Panc1 (cell line): ENCODE measurements around the gene FDPS. TPM values are rescaled to one million over a fixed set of nuclear protein-coding genes. Genes with fewer than 3 reads are reported as not detected.

ENCODE experiments used
- ATAC-seq: fragments of 200-7000 bp; cut with Tn5 transposase; 2 replicates; pipeline ENCODE4 v1.9.1; 2020; ENCODE audit warnings: mild to moderate bottlenecking, moderate library complexity
- BruUV-seq: library from RNA; stranded (reverse); fragments of 400-500 nt; replicated peaks from 2 replicates; lab custom pipeline; 2021; lab: Mats Ljungman, UMichigan
- CTCF ChIA-PET: fragments of 300-600 bp; sonication (Branson Sonifier 250); formaldehyde crosslinking; loops from one replicate; lab custom pipeline; 2022; ENCODE audit warnings: antibody characterized with exemption; lab: Charles Lee
- POLR2A ChIA-PET: fragments of 300-600 bp; sonication (Branson Sonifier 250); formaldehyde crosslinking; loops from one replicate; lab custom pipeline; 2022; ENCODE audit warnings: antibody characterized with exemption; lab: Charles Lee
- DNase-seq: peaks from one replicate; pipeline ENCODE4 v3.0.0-alpha.2; 2010; ENCODE audit warnings: low read depth, low spot score
- H3K27ac ChIP-seq: 2 replicates; pipeline ENCODE4 v1.5.1; 2011; ENCODE audit warnings: mild to moderate bottlenecking, low read length, inconsistent platforms
- H3K27me3 ChIP-seq: fragments of 200-500 bp; sonication (Bioruptor generic); 2 replicates; pipeline ENCODE4 v1.6.0; 2014; ENCODE audit warnings: low read length, inconsistent platforms; ENCODE audit not compliant: control insufficient read depth, insufficient read depth
- H3K36me3 ChIP-seq: fragments of 200-500 bp; sonication (Bioruptor generic); 2 replicates; pipeline ENCODE4 v1.5.1; 2014; ENCODE audit warnings: inconsistent platforms, mild to moderate bottlenecking, low read length, moderate library complexity; ENCODE audit not compliant: control insufficient read depth, insufficient read depth
- H3K4me1 ChIP-seq: 2 replicates; pipeline ENCODE4 v1.5.1; 2011; ENCODE audit warnings: inconsistent platforms, mild to moderate bottlenecking, low read length, moderate library complexity; ENCODE audit not compliant: control insufficient read depth, insufficient read depth
- H3K4me3 ChIP-seq, 2 experiments: 2 replicates each; pipeline ENCODE4 v1.5.1; 2011 to 2012; ENCODE audit warnings: low read depth in 2 of 2, low read length in 2 of 2, mild to moderate bottlenecking in 2 of 2, inconsistent platforms in 1 of 2, moderate library complexity in 1 of 2
- H3K9me3 ChIP-seq: fragments of 200-500 bp; sonication (Bioruptor generic); 2 replicates; pipeline ENCODE4 v1.5.1; 2014; ENCODE audit warnings: low read depth, mild to moderate bottlenecking, inconsistent platforms, low read length, moderate library complexity; ENCODE audit not compliant: control insufficient read depth, insufficient read depth
- POLR2AphosphoS5 ChIP-seq: IDR thresholded peaks from 2 replicates; pipeline ENCODE4 v1.6.1; 2012; ENCODE audit warnings: mild to moderate bottlenecking, low read depth, low read length, moderate library complexity
- SIN3A ChIP-seq: IDR thresholded peaks from 2 replicates; pipeline ENCODE4 v1.6.1; 2012; ENCODE audit warnings: low read depth, mild to moderate bottlenecking, low read length, moderate library complexity, borderline replicate concordance; ENCODE audit not compliant: insufficient read depth
- TCF7L2 ChIP-seq: IDR thresholded peaks from 2 replicates; pipeline ENCODE4 v1.6.1; 2011; ENCODE audit warnings: mild to moderate bottlenecking, low read depth, low read length, inconsistent platforms
- in situ Hi-C: cut with HindIII; loops from 2 replicates; pipeline ENCODE4 v1.10.0; 2016; ENCODE audit warnings: low sequenced_read_pairs, low pct_unique_long_range_greater_than_20kb
- intact Hi-C: fragments of 100-400 bp; cut with micrococcal nuclease; formaldehyde crosslinking; loops from one replicate; pipeline ENCODE4 v1.10.0; 2022; ENCODE audit not compliant: unreplicated experiment
- total RNA-seq: library from RNA; stranded (reverse); gene quantifications from one replicate; pipeline ENCODE4 v1.2.1, GENCODE V29; 2021; ENCODE audit not compliant: unreplicated experiment
- TF ChIP-seq, protein P1 (sequence below), 2 experiments: IDR thresholded peaks; 2 replicates each; pipeline ENCODE4 v1.6.1; 2011 to 2012; ENCODE audit warnings: low read depth in 2 of 2, control low read depth in 1 of 2, low read length in 1 of 2, mild to moderate bottlenecking in 1 of 2, moderate library complexity in 1 of 2; ENCODE audit not compliant: insufficient read depth in 1 of 2
- TF ChIP-seq, protein P2 (sequence below): fragments of 450-650 bp; IDR thresholded peaks from 2 replicates; pipeline ENCODE4 v1.5.1; 2017; ENCODE audit warnings: mild to moderate bottlenecking

The FDPS gene
- total RNA-seq, 1 experiment from 2014 or later, result 255 TPM

DNA sequence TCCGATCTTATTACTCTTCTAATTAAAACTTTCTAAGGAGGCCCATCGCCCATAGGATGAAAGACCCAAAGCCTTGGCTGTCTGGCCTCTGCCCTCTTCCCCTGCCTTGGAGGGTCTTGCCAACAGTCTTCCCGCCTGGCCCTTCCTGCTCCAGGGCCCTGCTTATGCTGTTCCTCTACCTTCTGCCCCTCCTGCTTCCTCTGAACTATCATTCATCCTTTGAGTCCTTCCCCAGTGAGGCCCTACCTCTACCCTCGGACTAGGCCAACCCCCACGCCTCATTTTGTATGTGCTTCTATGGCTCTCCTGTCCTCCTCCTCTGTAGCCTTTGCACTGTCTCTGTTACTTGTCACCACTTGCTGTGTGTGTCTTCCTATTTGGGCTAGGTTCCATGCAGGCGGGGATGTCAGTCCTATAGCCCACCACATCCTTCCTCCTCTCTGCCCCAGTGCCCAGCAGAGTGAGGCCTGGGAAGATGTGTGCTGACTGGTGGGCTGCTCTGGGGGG lies 17.4 kb downstream of the FDPS start:
- Histone ChIP-seq H3K27me3 (no peaks in the 10 kb centered on the region), H3K4me3 (peak overlapping the region; percentile 92 to 96), H3K9me3 (no peaks in the 10 kb centered on the region), H3K4me1 (peaks cover 33% of the 10 kb centered on the region), H3K27ac (peak overlapping the region; percentile 95), H3K36me3 (no peaks in the 10 kb centered on the region; the same call in none of the 2 replicates)
- in situ Hi-C loops (no loop called here), intact Hi-C loops (no loop called here)
- DNase-seq (no peak), ATAC-seq (no peak)
- BruUV-seq, result no TSS peak
- ChIA-PET CTCF (no interaction called here), POLR2A (interaction anchor here (0.7 kb wide), 1 partner anchor 333 kb away, joined by 4 read pairs; no protein-coding TSS in a partner anchor)
- TF ChIP-seq TCF7L2, result no peak
- peak; percentile 38; the same call in 1 of the 2 replicates for TF ChIP-seq POLR2AphosphoS5

DNA sequence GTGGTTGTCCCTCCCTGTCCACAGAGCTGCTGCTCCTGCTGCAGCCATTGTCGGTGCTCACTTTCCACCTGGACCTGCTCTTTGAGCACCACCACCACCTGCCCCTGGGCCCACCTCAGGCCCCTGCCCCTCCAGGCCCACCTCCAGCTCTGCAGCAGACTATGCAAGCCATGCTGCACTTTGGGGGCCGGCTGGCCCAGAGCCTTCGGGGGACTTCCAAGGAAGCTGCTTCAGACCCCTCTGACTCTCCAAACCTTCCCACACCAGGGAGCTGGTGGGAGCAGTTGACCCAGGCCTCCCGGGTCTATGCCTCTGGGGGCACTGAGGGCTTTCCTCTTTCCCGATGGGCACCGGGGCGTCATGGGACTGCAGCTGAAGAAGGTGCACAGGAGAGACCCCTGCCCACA lies 18.0 kb downstream of the FDPS start:
- intact Hi-C loops, result no loop called here
- Histone ChIP-seq H3K9me3 (no peaks in the 10 kb centered on the region), H3K36me3 (no peaks in the 10 kb centered on the region; the same call in none of the 2 replicates), H3K27ac (no peak overlapping the region), H3K27me3 (no peaks in the 10 kb centered on the region), H3K4me1 (peaks cover 30% of the 10 kb centered on the region), H3K4me3 (no peak overlapping the region)
- BruUV-seq, result no TSS peak
- CTCF ChIA-PET, result no interaction called here
- DNase-seq, result no peak
- ATAC-seq, result no peak
- in situ Hi-C loops, result no loop called here
- TF ChIP-seq, protein P1, sequence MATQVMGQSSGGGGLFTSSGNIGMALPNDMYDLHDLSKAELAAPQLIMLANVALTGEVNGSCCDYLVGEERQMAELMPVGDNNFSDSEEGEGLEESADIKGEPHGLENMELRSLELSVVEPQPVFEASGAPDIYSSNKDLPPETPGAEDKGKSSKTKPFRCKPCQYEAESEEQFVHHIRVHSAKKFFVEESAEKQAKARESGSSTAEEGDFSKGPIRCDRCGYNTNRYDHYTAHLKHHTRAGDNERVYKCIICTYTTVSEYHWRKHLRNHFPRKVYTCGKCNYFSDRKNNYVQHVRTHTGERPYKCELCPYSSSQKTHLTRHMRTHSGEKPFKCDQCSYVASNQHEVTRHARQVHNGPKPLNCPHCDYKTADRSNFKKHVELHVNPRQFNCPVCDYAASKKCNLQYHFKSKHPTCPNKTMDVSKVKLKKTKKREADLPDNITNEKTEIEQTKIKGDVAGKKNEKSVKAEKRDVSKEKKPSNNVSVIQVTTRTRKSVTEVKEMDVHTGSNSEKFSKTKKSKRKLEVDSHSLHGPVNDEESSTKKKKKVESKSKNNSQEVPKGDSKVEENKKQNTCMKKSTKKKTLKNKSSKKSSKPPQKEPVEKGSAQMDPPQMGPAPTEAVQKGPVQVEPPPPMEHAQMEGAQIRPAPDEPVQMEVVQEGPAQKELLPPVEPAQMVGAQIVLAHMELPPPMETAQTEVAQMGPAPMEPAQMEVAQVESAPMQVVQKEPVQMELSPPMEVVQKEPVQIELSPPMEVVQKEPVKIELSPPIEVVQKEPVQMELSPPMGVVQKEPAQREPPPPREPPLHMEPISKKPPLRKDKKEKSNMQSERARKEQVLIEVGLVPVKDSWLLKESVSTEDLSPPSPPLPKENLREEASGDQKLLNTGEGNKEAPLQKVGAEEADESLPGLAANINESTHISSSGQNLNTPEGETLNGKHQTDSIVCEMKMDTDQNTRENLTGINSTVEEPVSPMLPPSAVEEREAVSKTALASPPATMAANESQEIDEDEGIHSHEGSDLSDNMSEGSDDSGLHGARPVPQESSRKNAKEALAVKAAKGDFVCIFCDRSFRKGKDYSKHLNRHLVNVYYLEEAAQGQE (IDR thresholded peaks at IDR 0.05; ENCODE audit: insufficient read depth in 1 of 2, low read depth in 2 of 2, low read length in 1 of 2), result no peak
- TF ChIP-seq, protein P2, sequence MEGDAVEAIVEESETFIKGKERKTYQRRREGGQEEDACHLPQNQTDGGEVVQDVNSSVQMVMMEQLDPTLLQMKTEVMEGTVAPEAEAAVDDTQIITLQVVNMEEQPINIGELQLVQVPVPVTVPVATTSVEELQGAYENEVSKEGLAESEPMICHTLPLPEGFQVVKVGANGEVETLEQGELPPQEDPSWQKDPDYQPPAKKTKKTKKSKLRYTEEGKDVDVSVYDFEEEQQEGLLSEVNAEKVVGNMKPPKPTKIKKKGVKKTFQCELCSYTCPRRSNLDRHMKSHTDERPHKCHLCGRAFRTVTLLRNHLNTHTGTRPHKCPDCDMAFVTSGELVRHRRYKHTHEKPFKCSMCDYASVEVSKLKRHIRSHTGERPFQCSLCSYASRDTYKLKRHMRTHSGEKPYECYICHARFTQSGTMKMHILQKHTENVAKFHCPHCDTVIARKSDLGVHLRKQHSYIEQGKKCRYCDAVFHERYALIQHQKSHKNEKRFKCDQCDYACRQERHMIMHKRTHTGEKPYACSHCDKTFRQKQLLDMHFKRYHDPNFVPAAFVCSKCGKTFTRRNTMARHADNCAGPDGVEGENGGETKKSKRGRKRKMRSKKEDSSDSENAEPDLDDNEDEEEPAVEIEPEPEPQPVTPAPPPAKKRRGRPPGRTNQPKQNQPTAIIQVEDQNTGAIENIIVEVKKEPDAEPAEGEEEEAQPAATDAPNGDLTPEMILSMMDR, result no peak
- TF ChIP-seq TCF7L2 (no peak), POLR2AphosphoS5 (no peak), SIN3A (no peak)
- POLR2A ChIA-PET, result interaction anchor here (0.5 kb wide), 1 partner anchor 223 kb away, joined by 3 read pairs; no protein-coding TSS in a partner anchor

DNA sequence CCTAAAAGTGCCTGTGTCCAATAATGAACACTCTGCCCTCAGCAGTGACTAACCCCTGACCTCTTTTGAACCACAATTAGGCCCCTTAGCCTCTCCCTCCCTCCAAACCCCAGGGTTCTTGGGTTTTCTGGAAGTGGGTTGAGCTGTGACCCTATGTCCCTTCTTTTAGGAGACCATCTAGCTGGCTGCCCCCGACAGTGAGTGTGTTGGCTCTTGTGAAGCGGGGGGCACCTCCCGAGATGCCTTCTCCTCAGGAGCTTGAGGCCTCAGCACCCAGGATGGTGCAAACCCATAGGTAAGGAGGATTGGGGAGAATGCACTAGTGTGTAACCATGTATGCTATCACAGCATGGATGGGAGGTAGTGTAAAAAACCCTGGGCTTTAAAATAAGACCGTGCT lies 19.3 kb downstream of the FDPS start:
- in situ Hi-C loops, result no loop called here
- Histone ChIP-seq H3K27me3 (no peaks in the 10 kb centered on the region), H3K4me3 (no peak overlapping the region), H3K27ac (peak overlapping the region; percentile 0; the same call in 1 of the 2 replicates), H3K9me3 (no peaks in the 10 kb centered on the region), H3K4me1 (peaks cover 20% of the 10 kb centered on the region), H3K36me3 (no peaks in the 10 kb centered on the region; the same call in none of the 2 replicates)
- no peak for ATAC-seq
- ChIA-PET CTCF (interaction anchor here (0.5 to 0.7 kb wide), 2 partner anchors 78 to 121 kb away, joined by 3 to 6 read pairs; no protein-coding TSS in a partner anchor), POLR2A (interaction anchor here (0.7 kb wide), 1 partner anchor 322 kb away, joined by 6 read pairs; no protein-coding TSS in a partner anchor)
- DNase-seq, result no peak
- BruUV-seq, result no TSS peak
- intact Hi-C loops, result no loop called here
- no peak for TF ChIP-seq TCF7L2
- no peak for TF ChIP-seq POLR2AphosphoS5
- TF ChIP-seq, protein P2, result no peak
- TF ChIP-seq, protein P1 (IDR thresholded peaks at IDR 0.05; ENCODE audit: insufficient read depth in 1 of 2, low read depth in 2 of 2, low read length in 1 of 2), result no peak
- TF ChIP-seq SIN3A, result no peak
